GM19468 (cell line): ENCODE data around the gene DOK6.
A peak's percentile ranks its signal among the peaks of the same experiment; 100 is the strongest.

Experiments used
- ATAC-seq: cut with Tn5 transposase; IDR thresholded peaks from one replicate; pipeline ENCODE4 v1.9.1; 2021; ENCODE audit warnings: mild to moderate bottlenecking, moderate library complexity, moderate number of reproducible peaks; ENCODE audit not compliant: unreplicated experiment; ENCODE audit errors: extremely low read depth

The DOK6 gene

GRCh38 chr18:69414184-69414583 lies 13.5 kb downstream of the DOK6 start:
- ATAC-seq, result no peak

DNA sequence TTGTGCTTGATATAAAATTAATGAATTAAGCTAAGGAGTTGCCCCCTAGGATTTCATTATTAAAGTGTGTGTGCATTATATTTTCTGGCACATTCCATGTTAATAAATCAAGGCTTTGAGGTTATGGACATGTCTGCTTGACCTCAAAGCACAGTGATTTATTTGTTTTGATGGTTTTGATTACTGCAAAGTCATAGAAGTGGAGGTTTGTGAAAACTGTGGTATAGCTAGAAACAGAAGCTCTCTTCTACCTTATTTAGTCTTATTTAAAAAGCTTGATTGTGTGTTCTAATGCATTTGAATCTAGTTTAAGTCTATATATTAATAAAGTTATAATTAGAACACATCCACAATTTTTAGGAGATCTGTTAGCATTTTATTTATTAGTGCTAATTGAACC lies 32.2 kb downstream of the DOK6 start:
- ATAC-seq, result no peak

DNA sequence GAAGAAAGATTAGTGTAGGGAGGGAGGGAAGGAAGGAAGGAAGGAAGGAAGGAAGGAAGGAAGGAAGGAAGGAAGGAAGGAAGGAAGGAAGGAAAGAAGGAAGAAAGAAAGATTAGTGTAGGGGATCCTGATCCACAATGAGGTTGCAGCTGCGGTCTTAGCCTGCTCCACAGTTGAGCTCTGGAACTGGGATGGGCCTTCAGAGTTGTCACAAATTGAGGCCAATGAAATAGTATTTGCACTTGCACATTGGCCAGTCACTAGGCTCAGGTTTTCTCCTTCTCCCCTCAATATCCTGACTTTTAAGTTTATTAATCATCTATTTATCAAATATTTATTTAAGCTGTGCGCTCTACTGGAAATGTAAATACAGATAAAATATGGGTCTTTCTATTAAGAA lies 34.3 kb downstream of the DOK6 start:
- no peak for ATAC-seq

DNA sequence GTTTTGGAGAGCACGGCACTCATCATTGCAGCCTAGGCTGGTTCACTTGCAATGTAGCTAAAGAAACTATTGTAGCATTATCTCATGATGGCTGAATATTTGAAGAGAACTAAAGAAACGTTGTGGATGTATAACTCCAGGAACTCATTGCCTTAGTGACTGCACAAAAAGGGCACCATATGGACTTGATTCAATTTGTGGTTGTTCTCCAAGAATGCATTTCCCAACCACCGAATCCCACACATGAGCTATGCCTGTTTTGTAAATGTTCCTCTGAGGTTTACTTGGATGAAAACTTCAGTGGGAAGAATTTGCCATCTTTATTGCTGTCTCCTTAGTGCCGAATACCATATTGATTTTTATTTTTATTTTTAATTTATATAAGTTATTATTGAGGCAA lies 43.5 kb downstream of the DOK6 start:
- ATAC-seq, result no peak

GRCh38 chr18:69447886-69448285 lies 47.2 kb downstream of the DOK6 start:
- no peak for ATAC-seq

GRCh38 chr18:69455125-69455524 lies 54.4 kb downstream of the DOK6 start:
- no peak for ATAC-seq

GRCh38 chr18:69469444-69469919 lies 68.8 kb downstream of the DOK6 start:
- ATAC-seq, result peak; percentile 58

- no peak for ATAC-seq
Measured at GRCh38 chr18:69480460-69480859, 79.8 kb downstream of the DOK6 start.

- no peak for ATAC-seq
Measured at GRCh38 chr18:69483574-69483973, 82.9 kb downstream of the DOK6 start.

GRCh38 chr18:69484699-69485396 lies 84.2 kb downstream of the DOK6 start:
- ATAC-seq, result no peak

- ATAC-seq, result no peak
Measured at GRCh38 chr18:69487488-69488394, 87.1 kb downstream of the DOK6 start.

DNA sequence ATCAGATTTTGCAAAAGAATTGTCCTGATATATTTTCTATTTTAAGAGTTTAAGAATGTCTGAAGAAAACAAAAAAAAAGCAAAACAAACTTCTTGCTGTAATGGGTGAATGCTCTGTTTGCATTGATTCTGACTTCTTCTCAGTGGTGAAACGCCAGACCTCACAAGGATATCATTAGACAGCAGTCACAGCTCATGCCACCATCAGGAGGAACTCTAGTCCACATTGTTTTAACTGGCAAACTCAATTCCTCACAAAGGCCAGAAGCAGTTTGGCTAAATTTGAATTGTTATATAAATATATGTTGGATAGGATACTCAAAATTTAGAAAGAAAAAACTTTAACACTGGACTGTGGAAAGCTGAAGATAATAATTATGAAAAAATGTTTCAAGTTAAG lies 89.4 kb downstream of the DOK6 start:
- no peak for ATAC-seq

DNA sequence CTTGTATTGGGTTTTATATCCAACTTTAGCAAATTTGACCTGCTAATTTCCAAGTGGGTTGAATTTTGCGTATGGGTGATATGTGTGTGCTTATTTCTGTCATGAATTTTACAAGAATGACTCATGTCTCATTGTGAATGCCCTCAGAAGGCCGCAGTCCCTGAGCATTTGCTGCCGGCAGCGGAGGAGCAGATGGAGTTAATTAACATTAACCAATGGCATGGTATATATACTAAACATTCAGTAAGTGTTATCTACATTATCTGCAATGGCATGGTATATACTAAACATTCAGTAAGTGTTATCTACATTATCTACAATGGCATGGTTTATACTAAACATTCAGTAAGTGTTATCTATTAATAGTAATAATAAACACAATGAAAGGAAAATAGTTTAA lies 90.1 kb downstream of the DOK6 start:
- no peak for ATAC-seq

GRCh38 chr18:69491576-69491975 lies 90.9 kb downstream of the DOK6 start:
- no peak for ATAC-seq

- ATAC-seq, result no peak
Measured at GRCh38 chr18:69492861-69493260, 92.2 kb downstream of the DOK6 start.

DNA sequence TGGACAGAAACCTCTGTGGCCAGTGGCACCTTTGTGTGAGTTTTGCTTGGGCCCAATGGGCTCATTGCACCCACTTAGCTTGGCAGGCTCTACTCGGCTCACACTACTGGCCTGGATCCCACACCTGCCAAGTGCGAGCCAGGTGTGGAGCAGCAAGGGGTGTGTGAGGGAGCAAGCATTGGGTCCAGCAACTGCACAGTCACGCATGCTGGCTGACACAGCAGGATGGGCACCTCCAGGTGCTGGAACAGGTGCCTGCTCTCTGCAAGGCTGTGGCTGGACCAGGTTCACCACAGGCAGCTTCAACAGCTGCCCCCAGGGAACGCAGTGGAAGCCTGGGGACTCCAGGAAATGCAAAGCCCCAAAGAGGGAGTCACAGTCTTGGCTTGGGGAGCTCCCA lies 94.2 kb downstream of the DOK6 start:
- no peak for ATAC-seq

- ATAC-seq, result no peak
Measured at GRCh38 chr18:69495338-69495737, 94.7 kb downstream of the DOK6 start.

- no peak for ATAC-seq
Measured at GRCh38 chr18:69495841-69496533, 95.3 kb downstream of the DOK6 start.

GRCh38 chr18:69518989-69519388 lies 118.3 kb downstream of the DOK6 start:
- no peak for ATAC-seq

DNA sequence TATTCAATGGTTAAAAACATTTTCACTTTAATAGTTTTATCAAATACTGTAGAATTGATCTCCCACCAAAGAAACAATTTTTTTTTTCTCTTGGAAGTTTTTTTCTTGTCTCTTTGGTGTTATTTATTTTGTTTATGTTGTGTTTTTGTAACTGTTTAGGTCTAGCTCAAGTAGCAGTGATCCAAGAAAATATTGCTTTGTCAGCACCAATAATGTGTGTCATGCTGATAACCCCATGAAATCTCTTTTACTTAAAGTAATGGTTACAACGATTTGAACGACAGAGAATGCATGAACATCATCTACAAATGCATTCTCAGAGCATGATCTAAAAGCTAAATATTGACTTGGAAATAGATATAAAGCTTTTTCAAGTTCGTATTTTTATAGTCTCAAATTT lies 122.9 kb downstream of the DOK6 start:
- ATAC-seq, result no peak

DNA sequence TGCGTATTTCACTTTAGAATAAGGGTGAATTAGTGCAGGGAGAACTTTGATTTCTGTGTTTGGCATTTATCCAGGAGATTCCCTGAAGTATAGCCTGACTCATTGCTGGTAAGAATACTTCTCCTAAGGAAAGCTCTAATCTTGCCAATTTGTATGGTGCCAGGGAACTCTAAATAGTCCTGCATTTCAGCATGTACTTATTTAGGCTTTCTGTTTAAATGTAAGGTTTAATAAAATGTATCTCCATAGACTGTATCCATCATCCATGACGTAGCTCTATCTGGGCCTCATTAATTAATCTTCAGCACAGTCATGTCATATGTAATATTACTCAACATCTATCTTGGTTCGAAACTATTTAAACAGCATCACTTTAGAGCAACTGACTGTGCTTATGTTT lies 127.7 kb downstream of the DOK6 start:
- no peak for ATAC-seq
